Measurements from ENCODE around the gene TEDC2. TPM values are rescaled to one million over a fixed set of nuclear protein-coding genes. Genes with fewer than 3 reads are reported as not detected.
A peak's percentile ranks its signal among the peaks of the same experiment; 100 is the strongest.

The TEDC2 gene
- polyA plus RNA-seq, 3 donors, result 0.28 TPM; not detected in 2

DNA sequence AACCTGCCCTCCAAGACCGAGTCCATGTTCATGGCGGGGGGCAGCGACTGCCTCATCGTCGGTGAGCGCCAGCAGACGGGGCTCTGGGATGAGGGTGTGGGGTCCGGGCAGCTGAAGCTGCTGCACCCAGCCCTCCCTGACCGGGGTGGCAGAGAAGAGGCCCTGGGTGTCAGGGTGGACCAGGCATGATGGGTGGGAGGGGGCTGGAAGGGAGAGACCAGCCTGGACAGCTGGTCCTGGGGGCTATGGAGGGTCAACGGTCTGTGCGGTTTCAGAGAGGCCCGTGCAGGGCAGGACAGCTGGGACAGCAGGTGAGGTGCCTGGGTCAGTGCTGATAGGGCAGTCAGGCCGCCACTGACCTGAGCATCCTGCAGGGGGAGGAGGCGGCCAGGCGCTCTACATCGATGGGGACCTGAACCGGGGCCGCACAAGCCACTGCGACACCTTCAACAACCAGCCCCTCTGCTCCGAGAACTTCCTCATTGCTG, 40.6 kb downstream of the TEDC2 start:
- Histone ChIP-seq H3K79me2 (ENCODE audit: insufficient read depth, low read length) (peaks cover 7% of the 10 kb centered on the region), H3K4me3 (replicated peaks in 1 of 3; ENCODE audit: low read depth in 2 of 3, low read length in 3 of 3) (no peak overlapping the region), H4K20me1 (ENCODE audit: insufficient read depth, low read length) (peaks cover 5% of the 10 kb centered on the region), H2AFZ (ENCODE audit: insufficient read depth, low read depth, low read length, poor library complexity, severe bottlenecking) (no peak overlapping the region), H3K36me3 (replicated peaks in 1 of 2; ENCODE audit: control insufficient read depth in 1 of 2, insufficient read depth in 2 of 2, low read length in 2 of 2) (peaks cover 23 to 34% of the 10 kb centered on the region in 2 donors), H3K9me3 (replicated peaks in 1 of 2; ENCODE audit: control insufficient read depth in 1 of 2, insufficient read depth in 1 of 2, low read length in 2 of 2) (no peaks in the 10 kb centered on the region), H3K4me1 (ENCODE audit: control insufficient read depth in 1 of 2, insufficient read depth in 2 of 2, low read length in 2 of 2) (peaks cover 27 to 30% of the 10 kb centered on the region in 2 donors), H3K27me3 (ENCODE audit: control insufficient read depth in 2 of 2, insufficient read depth in 2 of 2, low read length in 2 of 2) (no peaks in the 10 kb centered on the region), H3K4me2 (replicated peaks; ENCODE audit: extremely low read depth, low read length, poor library complexity, severe bottlenecking) (no peak overlapping the region), H3K27ac (ENCODE audit: low read depth in 1 of 2, low read length in 2 of 2) (no peak overlapping the region), H3K9ac (ENCODE audit: insufficient read depth, low read length, poor library complexity, severe bottlenecking) (no peak overlapping the region)
- peaks cover 23 to 40% of the 10 kb centered on the region in 2 donors for H3K36me3 Mint-ChIP-seq
- 90% methylated on average over 13 of the region's 20 CpGs for WGBS (ENCODE audit: insufficient coverage)
- H3K4me3 Mint-ChIP-seq, result no peak overlapping the region
- no peaks in the 10 kb centered on the region for H3K9me3 Mint-ChIP-seq
- TF ChIP-seq, protein P1, sequence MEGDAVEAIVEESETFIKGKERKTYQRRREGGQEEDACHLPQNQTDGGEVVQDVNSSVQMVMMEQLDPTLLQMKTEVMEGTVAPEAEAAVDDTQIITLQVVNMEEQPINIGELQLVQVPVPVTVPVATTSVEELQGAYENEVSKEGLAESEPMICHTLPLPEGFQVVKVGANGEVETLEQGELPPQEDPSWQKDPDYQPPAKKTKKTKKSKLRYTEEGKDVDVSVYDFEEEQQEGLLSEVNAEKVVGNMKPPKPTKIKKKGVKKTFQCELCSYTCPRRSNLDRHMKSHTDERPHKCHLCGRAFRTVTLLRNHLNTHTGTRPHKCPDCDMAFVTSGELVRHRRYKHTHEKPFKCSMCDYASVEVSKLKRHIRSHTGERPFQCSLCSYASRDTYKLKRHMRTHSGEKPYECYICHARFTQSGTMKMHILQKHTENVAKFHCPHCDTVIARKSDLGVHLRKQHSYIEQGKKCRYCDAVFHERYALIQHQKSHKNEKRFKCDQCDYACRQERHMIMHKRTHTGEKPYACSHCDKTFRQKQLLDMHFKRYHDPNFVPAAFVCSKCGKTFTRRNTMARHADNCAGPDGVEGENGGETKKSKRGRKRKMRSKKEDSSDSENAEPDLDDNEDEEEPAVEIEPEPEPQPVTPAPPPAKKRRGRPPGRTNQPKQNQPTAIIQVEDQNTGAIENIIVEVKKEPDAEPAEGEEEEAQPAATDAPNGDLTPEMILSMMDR (IDR thresholded peaks at IDR 0.05), result no peak
- peak overlapping the region in 1 of 7 donors; percentile 33 for H3K27ac Mint-ChIP-seq
- no peaks in the 10 kb centered on the region for H3K27me3 Mint-ChIP-seq (ENCODE audit: low read depth in 3 of 3)
- intact Hi-C loops (cut with micrococcal nuclease), result loop anchor here (5.0 to 10.0 kb wide), 6 partner anchors 33 to 346 kb away; partner anchors contain the start of genes ABCA3 (in 1 of the 2), CCNF (in 1 of the 2) and TRAF7 (in 1 of the 2)
- no peak for DNase-seq
- peaks cover 18% of the 10 kb centered on the region for H3K4me1 Mint-ChIP-seq

DNA sequence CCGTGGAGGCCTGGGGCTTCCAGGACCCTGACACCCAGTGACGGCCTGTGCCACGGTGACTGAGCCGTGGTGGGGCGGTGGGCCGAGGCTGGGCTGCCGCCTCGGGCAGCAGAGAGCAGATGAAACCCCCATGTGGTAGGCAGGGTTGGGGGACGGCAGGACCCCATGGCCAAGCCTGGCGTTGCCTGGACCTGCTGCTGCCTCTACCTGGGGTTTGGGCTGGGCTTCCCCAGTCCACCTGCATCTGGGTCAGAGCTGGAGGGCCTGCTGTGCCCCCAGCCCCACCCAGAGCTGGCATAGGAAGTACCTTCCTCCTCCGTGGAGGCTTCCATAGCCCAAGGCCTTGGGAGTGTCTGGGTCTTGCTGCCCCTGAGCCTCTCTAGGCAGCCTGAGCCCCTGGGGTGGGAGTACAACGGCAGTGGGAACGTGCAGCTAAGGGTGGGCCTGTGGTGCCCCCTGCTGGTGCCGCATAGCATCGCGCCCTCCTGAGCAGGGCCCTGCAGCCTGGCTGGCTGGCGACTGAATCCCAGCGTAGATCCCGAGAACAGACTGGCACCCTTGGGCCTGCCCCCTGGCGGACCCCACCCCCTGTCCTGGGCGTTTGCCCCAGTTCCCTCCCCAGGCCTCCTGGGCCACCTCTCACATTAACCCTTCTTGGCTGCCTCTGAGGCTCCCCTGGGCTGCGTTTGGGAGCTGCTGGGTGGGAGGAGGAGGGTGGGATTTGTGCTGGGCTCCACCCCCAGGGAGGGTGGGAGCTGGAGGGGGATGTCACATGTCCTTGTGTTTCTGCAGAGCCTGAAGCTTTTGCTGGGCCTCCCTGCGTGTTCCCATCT, 41.2 kb downstream of the TEDC2 start:
- Histone ChIP-seq H3K4me3 (replicated peaks in 1 of 3; ENCODE audit: low read depth in 2 of 3, low read length in 3 of 3) (no peak overlapping the region), H3K36me3 (replicated peaks in 1 of 2; ENCODE audit: control insufficient read depth in 1 of 2, insufficient read depth in 2 of 2, low read length in 2 of 2) (peaks cover 20 to 29% of the 10 kb centered on the region in 2 donors), H3K27ac (ENCODE audit: low read depth in 1 of 2, low read length in 2 of 2) (no peak overlapping the region), H3K79me2 (ENCODE audit: insufficient read depth, low read length) (peaks cover 7% of the 10 kb centered on the region), H3K27me3 (ENCODE audit: control insufficient read depth in 2 of 2, insufficient read depth in 2 of 2, low read length in 2 of 2) (no peaks in the 10 kb centered on the region), H3K9ac (ENCODE audit: insufficient read depth, low read length, poor library complexity, severe bottlenecking) (no peak overlapping the region), H4K20me1 (ENCODE audit: insufficient read depth, low read length) (peaks cover 5% of the 10 kb centered on the region), H2AFZ (ENCODE audit: insufficient read depth, low read depth, low read length, poor library complexity, severe bottlenecking) (no peak overlapping the region), H3K4me1 (ENCODE audit: control insufficient read depth in 1 of 2, insufficient read depth in 2 of 2, low read length in 2 of 2) (peaks cover 31 to 36% of the 10 kb centered on the region in 2 donors), H3K4me2 (replicated peaks; ENCODE audit: extremely low read depth, low read length, poor library complexity, severe bottlenecking) (peak overlapping the region; percentile 57), H3K9me3 (replicated peaks in 1 of 2; ENCODE audit: control insufficient read depth in 1 of 2, insufficient read depth in 1 of 2, low read length in 2 of 2) (no peaks in the 10 kb centered on the region)
- Mint-ChIP-seq H3K4me3 (no peak overlapping the region), H3K36me3 (peaks cover 20 to 37% of the 10 kb centered on the region in 2 donors), H3K27me3 (ENCODE audit: low read depth in 3 of 3) (no peaks in the 10 kb centered on the region), H3K9me3 (no peaks in the 10 kb centered on the region), H3K27ac (no peak overlapping the region), H3K4me1 (peaks cover 22% of the 10 kb centered on the region)
- TF ChIP-seq, protein P1 (IDR thresholded peaks at IDR 0.05), result peak; percentile 99
- 37% methylated on average over 20 of the region's 23 CpGs for WGBS (ENCODE audit: insufficient coverage)
- DNase-seq, result peak; percentile 71 to 77 (median 74)
- intact Hi-C loops (cut with micrococcal nuclease), result loop anchor here (5.0 to 10.0 kb wide), 6 partner anchors 34 to 346 kb away; partner anchors contain the start of genes ABCA3 (in 1 of the 2), CCNF (in 1 of the 2) and TRAF7 (in 1 of the 2)
